ENCODE results near the gene MSL2. TPM values are rescaled to one million over a fixed set of nuclear protein-coding genes. Genes with fewer than 3 reads are reported as not detected.
A peak's percentile ranks its signal among the peaks of the same experiment; 100 is the strongest.
"Not testable (repeated sequence)": the region's sequence is repeated elsewhere in the genome, so short reads cannot be mapped to it uniquely, and the experiment has no call there.

MSL2 gene
- total RNA-seq, 1 donor from 2014 or later, result 7.4 TPM

DNA sequence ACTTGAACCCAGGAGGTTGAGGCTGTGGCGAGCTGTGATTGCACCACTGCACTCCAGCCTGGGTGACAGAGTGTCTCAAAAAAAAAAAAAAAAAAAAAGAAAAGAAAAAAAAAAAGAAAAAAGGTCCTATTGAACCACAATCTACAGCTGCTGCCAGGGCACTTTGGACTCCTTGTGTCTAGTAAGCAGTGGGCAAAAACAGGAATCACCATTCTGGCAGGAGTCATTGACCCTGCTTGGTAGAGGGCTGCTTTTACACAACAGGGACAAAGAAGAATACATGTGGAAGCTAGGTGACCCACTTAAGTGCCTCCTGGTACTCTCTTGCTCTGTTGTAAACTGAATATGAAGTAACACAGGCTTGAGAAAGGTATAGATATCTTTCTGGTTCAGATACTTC lies 39.4 kb upstream of the MSL2 start:
- no peak for DNase-seq (ENCODE audit: low read depth)
- no peak overlapping the region for H3K4me3 ChIP-seq (ENCODE audit: low read depth, low read length)
- TF ChIP-seq, protein P1, sequence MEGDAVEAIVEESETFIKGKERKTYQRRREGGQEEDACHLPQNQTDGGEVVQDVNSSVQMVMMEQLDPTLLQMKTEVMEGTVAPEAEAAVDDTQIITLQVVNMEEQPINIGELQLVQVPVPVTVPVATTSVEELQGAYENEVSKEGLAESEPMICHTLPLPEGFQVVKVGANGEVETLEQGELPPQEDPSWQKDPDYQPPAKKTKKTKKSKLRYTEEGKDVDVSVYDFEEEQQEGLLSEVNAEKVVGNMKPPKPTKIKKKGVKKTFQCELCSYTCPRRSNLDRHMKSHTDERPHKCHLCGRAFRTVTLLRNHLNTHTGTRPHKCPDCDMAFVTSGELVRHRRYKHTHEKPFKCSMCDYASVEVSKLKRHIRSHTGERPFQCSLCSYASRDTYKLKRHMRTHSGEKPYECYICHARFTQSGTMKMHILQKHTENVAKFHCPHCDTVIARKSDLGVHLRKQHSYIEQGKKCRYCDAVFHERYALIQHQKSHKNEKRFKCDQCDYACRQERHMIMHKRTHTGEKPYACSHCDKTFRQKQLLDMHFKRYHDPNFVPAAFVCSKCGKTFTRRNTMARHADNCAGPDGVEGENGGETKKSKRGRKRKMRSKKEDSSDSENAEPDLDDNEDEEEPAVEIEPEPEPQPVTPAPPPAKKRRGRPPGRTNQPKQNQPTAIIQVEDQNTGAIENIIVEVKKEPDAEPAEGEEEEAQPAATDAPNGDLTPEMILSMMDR (IDR thresholded peaks at IDR 0.05; ENCODE audit: insufficient read depth, low read length, severe bottlenecking), result no peak
- no peak for FAIRE-seq
- no peaks in the 10 kb centered on the region for H3K36me3 ChIP-seq (ENCODE audit: control insufficient read depth, insufficient read depth, low read length)
- no peaks in the 10 kb centered on the region for H3K27me3 ChIP-seq (ENCODE audit: control insufficient read depth, insufficient read depth, low read length)

GRCh38 chr3:136232413-136232812 lies 36.3 kb upstream of the MSL2 start:
- TF ChIP-seq, protein P1 (IDR thresholded peaks at IDR 0.05; ENCODE audit: insufficient read depth, low read length, severe bottlenecking), result no peak
- H3K27me3 ChIP-seq (ENCODE audit: control insufficient read depth, insufficient read depth, low read length), result no peaks in the 10 kb centered on the region
- FAIRE-seq (no peak), DNase-seq (ENCODE audit: low read depth) (no peak)
- no peaks in the 10 kb centered on the region for H3K36me3 ChIP-seq (ENCODE audit: control insufficient read depth, insufficient read depth, low read length)
- no peak overlapping the region for H3K4me3 ChIP-seq (ENCODE audit: low read depth, low read length)

DNA sequence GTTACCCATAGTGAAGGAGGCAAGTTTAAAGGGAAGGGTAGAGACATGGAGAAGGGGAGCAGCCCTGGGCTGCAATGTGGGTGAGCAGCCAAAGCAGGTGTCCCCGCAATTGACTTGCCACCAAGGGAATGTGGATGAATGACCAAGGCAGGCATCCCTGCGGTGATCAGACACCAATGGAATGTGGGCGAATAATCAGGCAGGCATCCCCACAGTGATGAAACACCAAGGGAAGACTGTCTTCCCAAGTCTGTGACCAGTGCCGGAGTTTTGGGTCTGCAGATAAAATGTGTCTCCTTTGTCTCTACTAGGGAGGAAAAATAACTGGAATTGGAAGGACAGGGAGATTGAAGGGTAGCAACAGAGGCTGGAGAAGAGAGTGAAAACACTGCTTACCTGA lies 26.6 kb upstream of the MSL2 start:
- FAIRE-seq; H3K4me3 ChIP-seq (ENCODE audit: low read depth, low read length); H3K27me3 ChIP-seq (ENCODE audit: control insufficient read depth, insufficient read depth, low read length); H3K36me3 ChIP-seq (ENCODE audit: control insufficient read depth, insufficient read depth, low read length): not testable (repeated sequence)
- DNase-seq (ENCODE audit: low read depth), result peak; percentile 21

DNA sequence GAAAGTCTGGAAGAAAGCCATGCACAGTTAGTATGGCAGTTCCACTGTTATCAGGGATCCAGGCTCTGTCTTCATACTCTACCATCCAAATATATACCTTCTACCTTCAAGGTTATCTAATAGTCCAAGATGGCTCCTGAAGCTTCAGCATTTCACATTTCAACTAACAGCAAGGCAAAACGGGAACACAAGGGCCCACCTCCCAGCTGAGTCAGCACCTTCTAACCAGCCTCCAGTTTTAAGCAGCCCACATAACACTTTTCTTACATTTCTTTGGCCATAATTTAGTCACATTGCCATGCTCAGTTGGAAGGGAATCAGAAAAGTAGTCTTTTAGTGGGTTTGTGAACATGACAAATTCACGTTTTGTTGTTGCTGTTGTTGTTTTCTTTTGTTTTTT lies 15.4 kb upstream of the MSL2 start:
- no peaks in the 10 kb centered on the region for H3K27me3 ChIP-seq (ENCODE audit: control insufficient read depth, insufficient read depth, low read length)
- DNase-seq (ENCODE audit: low read depth) (no peak), FAIRE-seq (no peak)
- TF ChIP-seq, protein P1 (IDR thresholded peaks at IDR 0.05; ENCODE audit: insufficient read depth, low read length, severe bottlenecking), result no peak
- no peak overlapping the region for H3K4me3 ChIP-seq (ENCODE audit: low read depth, low read length)
- H3K36me3 ChIP-seq (ENCODE audit: control insufficient read depth, insufficient read depth, low read length), result no peaks in the 10 kb centered on the region

DNA sequence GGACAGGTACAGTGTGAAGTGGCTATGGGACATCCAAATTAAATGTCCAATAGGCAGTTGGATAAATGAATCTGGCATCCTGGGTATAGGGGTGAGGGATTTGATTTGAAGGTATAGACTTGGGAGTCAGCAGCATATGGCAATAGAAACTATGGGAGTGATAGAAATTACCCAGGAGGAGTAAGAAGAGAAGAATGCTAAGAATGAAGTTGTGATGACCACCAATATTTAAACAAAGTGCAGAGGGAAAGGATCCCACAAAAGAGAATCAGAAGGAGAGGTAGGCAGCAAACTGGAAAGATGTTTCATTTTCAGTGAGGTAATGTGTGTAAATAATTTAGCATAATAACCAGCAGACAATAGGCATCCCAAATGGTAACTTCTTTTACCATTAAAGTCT lies 13.8 kb upstream of the MSL2 start:
- TF ChIP-seq, protein P1 (IDR thresholded peaks at IDR 0.05; ENCODE audit: insufficient read depth, low read length, severe bottlenecking), result no peak
- Histone ChIP-seq H3K36me3 (ENCODE audit: control insufficient read depth, insufficient read depth, low read length) (no peaks in the 10 kb centered on the region), H3K27me3 (ENCODE audit: control insufficient read depth, insufficient read depth, low read length) (no peaks in the 10 kb centered on the region), H3K4me3 (ENCODE audit: low read depth, low read length) (no peak overlapping the region)
- no peak for DNase-seq (ENCODE audit: low read depth)
- FAIRE-seq, result no peak

GRCh38 chr3:136207489-136208115 lies 11.5 kb upstream of the MSL2 start:
- DNase-seq (ENCODE audit: low read depth) (no peak), FAIRE-seq (no peak)
- TF ChIP-seq, protein P1 (IDR thresholded peaks at IDR 0.05; ENCODE audit: insufficient read depth, low read length, severe bottlenecking), result no peak
- no peaks in the 10 kb centered on the region for H3K27me3 ChIP-seq (ENCODE audit: control insufficient read depth, insufficient read depth, low read length)
- H3K36me3 ChIP-seq (ENCODE audit: control insufficient read depth, insufficient read depth, low read length), result no peaks in the 10 kb centered on the region
- H3K4me3 ChIP-seq (ENCODE audit: low read depth, low read length), result no peak overlapping the region

DNA sequence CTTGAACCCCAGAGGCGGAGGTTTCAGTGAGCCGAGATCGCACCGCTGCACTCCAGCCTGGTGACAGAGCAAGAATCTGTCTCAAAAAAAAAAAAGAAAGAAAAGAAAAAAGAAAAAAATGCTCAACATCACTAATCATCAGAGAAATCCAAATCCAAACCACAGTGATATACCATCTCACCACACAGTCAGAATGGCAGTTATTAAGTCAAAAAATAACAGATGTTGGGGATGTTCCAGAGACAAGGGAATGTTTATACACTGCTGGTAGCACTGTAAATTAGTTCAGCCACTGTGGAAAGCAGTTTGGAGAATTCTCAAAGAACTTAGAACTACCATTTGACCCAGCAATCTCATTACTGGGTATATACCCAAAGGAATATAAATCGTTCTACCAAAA lies 3.1 kb upstream of the MSL2 start:
- not testable (repeated sequence) for H3K27me3 ChIP-seq (ENCODE audit: control insufficient read depth, insufficient read depth, low read length); H3K36me3 ChIP-seq (ENCODE audit: control insufficient read depth, insufficient read depth, low read length); FAIRE-seq; DNase-seq (ENCODE audit: low read depth); H3K4me3 ChIP-seq (ENCODE audit: low read depth, low read length)

- not testable (repeated sequence) for DNase-seq (ENCODE audit: low read depth); H3K4me3 ChIP-seq (ENCODE audit: low read depth, low read length); FAIRE-seq; H3K36me3 ChIP-seq (ENCODE audit: control insufficient read depth, insufficient read depth, low read length); H3K27me3 ChIP-seq (ENCODE audit: control insufficient read depth, insufficient read depth, low read length)
Observed at GRCh38 chr3:136198462-136199078, 2.4 kb upstream of the MSL2 start.
